Activated CD4-positive, alpha-beta T cell treated with anti-CD3 and anti-CD28 coated beads for 1 hour (primary cell): ENCODE results near the gene TLE3.

Experiments used
- DNase-seq: peaks from one replicate; pipeline ENCODE4 v3.0.0-alpha.2; 2020

Gene TLE3

DNA sequence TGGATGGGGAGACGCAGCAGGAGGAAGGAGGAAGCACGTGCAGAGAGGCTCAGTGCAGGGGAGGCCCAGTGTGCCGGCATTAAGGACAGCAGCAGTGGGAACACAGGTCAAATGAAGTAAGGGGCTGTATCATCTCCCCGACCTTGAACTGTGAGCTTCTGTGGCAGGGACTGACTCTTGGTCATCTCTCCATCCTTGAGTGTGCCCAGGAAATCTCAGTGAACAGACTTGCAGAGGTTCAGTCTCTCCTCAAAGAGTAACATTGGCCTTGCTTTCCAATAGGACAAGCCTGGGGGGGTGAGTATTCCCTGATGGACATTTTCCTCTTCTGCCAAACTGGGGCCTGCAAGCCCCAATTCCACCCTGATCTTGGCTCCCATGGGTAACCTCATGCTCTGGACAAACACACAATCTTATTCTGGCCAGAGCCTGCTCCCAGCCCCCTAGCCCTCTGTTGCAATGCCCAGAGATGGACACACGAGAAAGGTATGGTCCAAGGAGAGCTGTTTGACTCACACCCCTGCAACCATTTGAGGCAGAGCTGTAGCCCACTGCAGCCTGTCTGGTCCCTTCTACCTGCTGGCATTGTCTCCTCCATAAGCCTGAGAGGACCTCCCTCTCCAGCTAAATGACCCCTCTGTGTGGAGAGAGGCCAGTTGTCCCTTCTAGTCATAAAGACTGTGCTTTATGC lies 50.9 kb downstream of the TLE3 start:
- DNase-seq = no peak

DNA sequence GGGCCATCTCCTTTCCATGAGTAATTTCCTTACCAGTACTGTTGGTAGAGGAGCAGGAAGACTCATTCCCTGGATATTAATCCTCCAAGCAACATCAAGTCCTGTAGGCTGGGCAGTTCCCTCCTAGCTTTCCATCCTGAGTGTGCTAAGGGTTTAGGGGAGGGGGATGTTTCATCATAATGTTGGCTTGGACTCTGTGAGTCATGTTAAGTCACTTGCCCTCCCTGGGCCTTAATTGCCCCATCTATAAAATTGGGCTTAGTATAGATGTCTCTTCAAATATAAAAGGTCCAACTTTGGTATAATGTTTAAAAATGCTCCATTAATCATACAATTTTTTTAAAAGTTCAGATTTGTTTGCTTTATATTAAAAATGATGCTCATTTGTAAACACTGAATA lies 52.7 kb downstream of the TLE3 start:
- DNase-seq = no peak

DNA sequence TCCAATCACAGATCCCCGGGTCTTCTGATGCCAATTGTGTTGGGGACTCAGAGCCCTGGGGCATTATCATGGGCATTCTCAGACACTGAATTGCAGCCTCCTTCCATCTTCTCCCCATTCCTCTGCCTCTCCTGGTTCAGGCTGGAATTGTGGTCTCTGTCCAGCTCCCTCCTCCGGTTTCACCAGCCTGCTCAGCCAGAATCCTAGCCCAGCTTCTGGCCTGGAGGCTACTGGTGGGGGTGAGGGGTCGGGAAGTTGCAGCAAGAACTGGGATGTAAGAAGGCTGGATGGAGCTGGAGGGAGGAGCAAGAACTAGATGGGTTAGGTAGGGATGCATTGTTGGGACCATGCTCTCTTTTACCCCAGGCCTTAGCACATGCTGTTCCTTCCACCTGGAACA lies 53.5 kb downstream of the TLE3 start:
- DNase-seq = no peak

DNA sequence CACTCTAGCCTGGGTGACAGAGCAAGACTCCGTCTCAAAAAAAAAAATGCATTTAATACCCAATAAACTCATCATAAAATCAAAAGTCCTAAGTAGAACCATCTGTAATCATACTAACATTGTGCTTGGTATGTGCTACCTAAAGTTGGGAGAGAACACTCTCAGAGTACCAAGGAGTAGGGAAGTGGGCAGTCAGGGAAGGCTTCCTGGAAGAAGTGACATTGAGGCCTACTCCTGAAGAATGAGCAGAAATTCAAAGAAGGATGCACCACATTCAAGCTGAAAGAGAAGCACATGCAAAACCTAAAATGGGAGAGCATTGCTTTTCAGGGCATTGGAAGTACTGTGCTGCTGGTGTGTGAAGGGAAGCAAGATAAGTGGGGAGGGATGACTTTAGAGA lies 54.1 kb downstream of the TLE3 start:
- no peak for DNase-seq

DNA sequence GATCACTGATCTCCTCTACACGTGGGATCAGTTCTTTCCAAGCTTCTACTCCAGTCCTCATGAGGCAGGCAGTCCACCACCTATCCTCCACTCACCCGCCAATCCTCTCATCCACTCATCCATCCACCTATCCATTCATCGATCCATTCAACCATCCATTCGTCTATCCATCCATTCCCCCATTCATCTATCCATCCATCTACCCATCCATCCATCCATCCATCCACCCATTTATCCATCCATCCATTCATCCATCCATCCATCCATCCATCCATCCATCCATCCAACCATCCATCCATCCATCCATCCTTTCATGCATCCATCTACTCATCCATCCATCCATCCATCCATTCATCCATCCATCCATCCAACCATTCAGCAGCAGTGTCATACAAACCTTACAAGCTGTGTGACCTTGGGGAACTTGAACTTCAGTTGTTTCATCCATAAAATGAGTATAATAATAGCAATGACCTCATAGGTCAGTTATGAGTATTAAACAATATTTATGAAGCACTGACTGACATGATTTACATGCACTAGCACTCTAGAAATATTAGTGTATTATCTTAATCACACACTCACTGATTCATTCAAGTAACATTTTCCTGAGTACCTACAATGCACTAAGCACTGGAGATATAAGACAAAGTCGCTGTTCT lies 55.0 kb downstream of the TLE3 start:
- DNase-seq = no peak

DNA sequence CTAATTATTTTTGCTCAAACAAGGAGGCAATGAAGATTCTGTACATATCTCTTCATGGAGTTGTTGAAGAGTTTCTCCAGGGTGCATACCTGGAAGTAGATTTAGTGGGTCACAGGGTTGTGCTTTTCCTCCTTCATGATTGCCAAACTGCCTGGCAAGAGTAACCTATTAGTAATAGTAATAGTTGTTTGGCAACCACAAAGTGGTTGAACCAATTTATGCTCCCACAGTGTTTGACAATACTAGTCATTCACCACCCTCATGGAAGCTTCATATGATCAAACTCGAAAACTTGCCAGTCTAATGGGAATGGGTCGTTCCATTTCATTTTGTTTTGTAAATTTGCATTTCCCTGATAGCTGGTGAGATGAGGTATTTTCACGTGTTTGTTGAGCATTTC lies 57.8 kb downstream of the TLE3 start:
- DNase-seq = no peak

DNA sequence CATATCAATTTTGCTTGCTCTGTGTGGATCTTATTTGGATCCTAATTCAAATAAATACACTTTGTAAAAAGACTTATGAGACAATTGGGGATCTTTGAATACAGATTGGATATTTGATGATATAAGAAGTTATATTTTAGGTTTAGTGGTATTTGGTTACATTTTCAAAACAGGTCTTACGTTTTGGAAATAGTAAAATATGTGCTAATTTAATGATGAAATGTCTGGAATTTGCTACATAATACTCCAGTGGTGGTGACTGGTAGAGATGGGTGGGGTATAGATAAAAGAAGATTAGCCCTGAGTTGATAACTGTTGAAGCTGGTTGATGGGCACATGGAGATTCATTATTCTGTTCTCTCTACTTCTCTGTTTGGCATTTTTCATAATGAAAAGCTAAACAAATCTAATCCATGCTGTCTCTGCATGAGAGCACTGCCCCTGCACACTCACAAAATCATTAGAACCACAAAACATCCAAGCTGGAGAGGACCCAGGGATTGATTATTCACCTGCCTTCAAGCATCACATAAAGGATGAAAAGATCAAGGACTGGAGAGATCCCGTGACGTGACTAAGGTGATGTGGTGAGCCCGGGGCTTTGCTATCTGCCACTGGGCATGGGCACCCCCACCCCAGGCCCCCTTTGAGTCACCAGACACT lies 58.9 kb downstream of the TLE3 start:
- no peak for DNase-seq

DNA sequence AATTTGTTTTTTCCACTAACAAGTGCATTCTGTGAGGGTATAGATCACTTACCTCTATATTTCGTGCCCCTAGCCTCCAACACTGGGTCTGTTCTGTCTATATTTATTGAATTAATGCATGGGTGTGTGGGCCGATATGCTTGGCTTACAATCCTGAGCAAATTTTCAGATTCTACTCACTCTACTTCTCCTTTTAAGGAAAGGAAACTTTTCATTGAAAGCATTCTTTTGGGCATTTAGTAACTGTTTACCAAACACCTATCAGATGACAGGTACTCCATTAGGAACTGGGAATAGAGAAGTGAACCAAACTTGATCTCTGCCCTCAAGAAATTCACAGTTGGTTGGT lies 60.5 kb downstream of the TLE3 start:
- no peak for DNase-seq

DNA sequence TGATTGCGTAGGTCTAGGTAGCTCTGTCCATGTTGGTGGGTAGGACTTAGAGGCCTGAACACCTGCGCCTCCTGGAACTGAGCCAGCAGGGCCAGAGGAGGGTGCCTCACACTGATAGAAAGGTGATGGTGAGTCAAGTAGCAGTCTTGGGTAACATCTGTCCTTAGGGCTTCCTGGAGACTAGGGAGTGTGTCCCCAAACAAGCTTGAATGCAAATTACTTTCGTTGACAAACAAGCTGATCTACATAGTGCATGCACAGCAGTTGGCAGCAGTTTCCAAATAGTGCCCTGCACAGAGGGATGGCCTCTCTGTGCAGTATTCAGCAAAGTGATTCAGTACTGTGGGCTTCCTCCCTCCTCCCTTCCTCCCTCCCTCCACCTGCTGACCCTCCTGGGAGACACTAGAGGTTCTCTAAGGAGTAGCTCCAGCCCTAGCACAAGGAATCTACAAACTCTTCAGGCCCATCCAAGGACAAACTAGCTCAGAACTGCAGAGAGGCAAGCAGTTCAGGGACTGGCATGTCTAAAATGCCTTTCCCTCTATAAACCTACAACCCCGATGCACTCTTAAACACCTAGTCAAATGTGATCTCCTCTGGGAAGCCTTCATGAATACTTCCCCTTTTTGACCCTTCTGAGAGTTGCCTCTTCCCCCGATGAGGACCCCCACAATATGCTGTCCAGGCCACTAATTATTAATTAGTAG lies 61.0 kb downstream of the TLE3 start:
- DNase-seq = no peak

DNA sequence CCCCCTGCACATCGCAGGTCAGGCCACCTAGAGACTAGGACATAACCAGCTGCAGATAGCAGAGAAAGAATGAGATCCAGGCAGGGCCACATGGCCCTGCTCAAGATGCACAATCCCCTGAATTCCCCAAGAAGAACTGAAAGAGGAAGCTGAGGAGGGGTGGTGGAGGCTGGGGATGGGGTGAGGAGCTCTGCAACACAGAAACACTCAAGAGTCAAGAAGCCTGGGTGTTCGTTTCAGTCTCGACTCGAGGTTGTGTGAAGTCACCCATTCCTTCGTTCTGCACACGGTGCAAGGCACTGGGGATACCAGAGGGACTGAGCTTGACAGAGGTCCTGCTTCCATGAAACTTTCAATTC lies 62.0 kb downstream of the TLE3 start:
- no peak for DNase-seq

DNA sequence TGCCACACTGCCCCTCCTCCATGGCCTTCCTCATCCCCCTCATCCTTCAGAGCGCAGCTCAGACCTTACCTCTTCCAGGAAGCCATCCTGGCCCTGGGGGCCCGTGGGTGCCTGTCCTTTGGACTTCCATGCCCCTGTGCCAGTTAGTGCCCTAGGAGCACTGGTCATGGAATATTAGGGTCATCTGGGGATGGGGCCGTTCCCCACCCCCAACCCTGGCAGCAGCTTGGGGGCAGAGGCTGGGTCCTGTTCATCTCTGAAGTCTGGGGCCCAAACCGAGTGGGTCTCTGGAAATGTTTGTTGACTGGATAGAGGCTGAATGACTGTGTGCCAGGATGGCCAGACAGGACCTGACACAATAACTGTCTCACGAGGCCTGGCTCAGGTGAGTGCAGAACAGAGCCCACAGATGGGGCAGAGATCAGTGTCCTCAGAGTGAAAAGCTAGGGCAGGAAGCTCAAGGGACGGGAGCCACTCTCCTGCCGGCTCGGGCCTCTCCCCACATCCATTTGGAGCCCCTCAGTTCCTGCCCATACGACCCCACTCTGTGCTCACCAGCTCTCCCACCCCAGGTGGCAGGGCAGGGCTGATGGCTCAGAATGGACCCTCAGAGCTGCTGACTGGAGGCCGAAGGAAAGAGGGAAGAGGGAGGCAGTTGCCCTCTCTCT lies 62.5 kb downstream of the TLE3 start:
- DNase-seq = no peak

DNA sequence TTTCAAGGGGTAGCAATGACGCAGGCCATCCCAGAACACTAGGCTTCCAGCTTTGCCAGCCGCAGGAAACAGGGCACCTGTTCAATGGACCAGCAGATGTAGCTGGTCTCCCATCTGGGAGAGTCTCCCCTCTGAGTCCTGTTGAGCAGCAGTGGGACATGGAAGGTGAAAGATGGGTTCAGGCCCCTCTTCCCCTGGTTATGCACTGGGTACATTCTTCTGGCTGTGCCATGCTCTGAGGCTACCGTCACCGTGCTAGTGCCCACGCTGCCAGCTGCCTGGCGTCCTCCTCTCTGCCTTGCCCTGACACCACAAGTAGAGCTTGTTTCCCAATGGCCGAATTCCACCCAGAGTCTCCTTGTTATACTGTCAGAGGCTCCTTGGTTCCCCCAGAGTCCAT lies 63.1 kb downstream of the TLE3 start:
- no peak for DNase-seq

DNA sequence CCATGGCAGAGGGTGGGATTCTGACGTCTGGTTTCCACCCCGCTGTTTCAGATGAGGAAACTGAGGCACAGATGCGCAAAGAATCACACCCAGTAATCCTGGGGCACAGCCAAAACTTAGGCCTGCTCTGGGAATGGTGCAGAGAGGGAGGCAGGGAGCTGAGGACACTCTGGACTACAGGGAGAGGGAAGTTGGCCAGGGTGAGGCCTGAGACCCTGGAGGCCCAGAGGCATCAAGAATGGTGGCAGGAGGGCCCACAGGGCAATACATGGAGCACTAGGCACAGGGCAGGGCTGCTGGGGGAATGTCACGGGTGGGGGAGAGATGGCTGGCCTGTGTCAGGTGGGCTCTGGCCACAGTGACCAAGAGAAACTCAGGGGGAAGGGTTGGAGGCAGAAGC lies 63.6 kb downstream of the TLE3 start:
- no peak for DNase-seq

DNA sequence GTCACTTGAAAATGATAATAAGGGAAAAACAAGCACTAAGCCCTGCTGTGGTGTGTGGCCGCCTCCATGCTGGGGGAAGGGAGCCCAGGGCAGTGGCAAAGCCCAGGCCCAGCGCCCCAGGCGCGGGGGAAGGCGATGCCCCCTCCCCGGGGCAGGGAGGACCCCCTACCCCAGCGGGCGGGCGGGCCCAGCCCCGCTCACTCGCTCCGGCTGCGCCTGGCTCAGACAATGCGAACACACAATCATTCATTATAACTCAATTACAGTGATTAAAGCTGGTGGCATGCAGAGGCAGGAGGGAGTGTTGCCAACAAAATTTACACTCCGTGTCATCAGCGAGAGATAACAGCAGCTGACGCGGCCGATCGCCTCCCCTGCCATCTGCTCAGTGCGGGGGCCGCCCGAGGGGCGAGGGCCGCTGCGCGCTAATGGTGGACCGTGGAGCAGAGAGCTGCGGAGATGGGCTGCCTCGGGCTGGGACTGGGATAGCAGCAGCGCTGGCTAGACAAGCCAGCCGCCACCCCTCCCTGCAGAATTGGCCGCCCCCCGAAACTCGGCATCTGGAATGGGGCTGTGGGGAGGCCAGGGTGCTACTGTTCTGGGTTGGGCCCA lies 64.1 kb downstream of the TLE3 start:
- no peak for DNase-seq

DNA sequence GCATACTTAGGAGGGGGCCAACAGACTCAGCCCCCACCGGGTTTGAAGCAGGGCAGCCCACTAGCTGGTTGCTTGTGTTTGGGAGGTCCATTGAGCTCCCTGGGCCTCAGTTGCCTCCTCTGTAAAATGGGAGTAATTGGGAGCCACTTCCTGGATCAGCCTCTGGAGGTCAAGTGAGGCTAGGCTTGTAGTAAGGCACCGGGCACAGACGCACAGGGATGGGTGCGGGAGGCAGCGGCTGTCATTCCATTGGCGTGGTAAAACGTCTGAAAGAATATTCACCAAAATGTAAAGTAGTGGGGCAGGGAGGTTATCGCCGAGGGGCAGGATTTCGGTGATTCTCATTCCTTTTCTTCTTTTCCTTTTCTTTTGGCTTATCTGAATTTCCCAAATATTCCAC lies 64.6 kb downstream of the TLE3 start:
- DNase-seq = no peak

DNA sequence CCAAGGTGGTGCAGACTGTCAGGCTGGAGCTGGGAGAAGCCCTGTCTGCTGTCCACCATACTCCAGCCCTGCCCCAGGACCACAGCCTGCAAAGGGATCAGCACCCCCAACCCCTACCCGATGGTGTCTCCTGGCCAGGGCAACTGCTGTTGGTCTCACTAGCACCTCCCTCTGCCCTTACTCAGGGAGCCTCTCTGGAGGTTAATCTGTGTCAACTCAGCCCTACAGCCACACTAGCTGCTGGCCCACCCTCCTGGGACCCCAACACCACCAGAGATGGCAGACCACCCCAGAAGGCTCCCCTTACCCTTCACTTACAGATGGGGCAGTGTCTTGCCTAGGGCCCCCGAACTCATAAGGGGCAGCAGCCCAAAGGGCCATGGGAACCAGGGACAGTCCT lies 65.2 kb downstream of the TLE3 start:
- DNase-seq = no peak

DNA sequence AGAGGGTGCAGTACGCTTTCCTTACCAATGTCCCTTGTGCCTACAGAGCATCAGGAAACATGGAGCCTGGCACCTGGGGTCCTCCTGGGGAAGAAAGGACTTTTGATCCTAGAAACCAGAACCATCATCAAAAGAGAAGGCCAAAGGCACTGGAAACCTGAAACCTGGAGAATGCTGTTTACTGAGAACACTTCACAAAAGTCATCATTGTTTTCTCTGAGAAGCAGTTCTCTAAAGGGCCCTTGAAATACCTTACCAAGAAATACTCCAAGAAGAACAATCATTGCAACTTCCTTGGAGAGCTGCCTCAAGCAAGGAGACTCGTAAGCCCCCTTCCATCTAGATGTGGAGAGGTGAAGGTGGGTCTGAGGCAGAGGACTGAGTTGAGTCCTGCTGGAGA lies 66.0 kb downstream of the TLE3 start:
- no peak for DNase-seq

DNA sequence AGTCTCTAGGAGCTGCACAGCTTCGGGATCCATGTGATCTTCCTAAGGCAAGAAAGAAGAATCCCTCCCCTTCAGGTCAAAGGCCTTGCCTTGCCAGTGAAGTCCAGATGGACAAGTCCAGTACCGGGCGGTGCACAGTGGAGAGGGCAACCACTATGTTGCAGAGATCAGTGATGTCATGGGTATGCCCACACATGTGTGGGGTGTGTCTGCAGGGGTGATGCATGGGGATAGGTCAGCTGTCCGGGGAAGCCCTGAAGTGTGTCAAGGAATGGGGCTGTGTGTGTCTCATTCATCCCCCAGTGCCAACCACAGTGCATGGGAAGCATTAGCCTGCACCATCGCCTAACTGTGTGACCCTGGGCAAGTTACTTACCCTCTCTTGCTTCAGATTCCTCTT lies 66.5 kb downstream of the TLE3 start:
- DNase-seq = no peak

DNA sequence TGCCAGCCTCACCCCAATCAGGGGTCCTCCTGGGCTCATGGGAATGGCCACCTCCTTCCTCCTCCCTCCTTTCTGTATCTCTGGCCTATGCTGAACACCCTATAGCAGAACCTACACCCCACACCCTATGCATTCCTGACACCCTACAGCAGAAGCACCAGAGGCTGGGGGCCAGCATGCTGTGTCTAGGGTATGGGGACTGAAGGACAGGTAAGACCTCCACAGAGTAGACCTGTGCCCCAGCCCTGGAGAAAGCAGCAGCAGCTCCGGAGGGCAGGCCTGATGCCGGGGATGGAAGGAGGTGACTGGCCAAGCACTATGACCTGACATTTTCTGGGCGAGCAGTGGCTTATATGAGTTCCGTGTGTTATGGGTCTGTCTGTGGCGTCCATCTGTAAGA lies 66.9 kb downstream of the TLE3 start:
- DNase-seq = no peak

DNA sequence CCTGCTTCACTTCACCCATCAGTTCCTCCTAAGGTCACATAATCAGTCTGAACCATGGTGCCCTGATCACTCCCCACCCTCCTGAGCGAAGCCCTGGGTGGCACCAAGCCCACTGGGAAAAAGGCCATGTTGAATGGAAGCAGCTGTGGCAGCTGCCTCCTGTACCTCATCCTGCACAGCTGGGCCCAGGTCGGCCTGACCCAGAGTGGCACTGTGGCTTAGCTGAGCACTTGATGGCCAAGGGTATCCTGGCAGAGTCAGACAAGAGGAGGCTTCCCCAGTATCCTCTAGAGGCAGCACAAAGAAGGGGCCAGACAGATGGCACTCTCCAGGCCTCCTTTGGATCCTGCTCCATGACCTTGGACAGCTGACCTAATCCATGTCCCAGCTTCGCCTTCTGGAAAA lies 68.4 kb downstream of the TLE3 start:
- DNase-seq = no peak

DNA sequence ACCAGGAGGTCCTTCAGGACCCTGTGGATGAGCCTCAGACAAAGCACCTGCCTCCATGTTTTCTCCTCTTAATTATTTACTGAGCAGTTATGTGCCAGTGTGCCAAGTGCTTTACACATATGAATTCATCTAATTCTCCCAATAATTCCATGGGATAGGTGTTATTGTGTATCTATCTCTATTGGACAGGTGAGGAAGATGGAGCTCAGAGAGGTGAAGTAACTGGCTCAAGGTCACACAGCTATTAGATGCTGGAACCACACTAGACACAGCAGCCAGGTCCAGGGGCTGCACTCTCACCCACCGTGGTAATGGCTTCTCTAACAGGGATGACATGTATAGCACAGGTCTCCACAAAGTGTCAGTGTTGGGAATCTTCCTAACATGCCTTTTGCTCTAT lies 70.2 kb downstream of the TLE3 start:
- DNase-seq = no peak

DNA sequence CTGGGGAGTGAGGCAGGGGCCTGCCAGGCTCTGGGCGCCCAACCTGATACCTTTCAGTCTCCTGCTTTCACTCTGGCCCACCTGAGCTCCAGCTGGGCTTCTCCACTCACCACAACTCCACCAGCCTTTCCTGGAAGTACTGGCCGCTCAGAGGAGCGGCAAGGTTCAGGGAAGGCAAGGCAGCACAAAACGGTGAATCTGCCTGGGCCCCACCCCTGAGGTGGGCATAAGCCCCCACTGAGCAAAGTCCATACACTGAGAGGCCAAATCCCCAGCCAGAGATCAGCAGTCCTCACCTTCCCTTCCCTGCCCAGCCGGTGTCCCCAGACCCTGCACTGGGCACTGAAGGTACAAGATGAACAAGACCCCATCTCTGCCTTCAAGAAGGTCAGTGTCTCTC lies 70.7 kb downstream of the TLE3 start:
- no peak for DNase-seq
